Stimulated activated CD4-positive, alpha-beta T cell treated with anti-CD3 and anti-CD28 coated beads, Interleukin-15, amount 100 ng/mL, for 24 hours (primary cell): ENCODE data around the gene EPN2.

ENCODE experiments used
- DNase-seq: peaks from one replicate; pipeline ENCODE4 v3.0.0-alpha.2; 2020

Gene EPN2

DNA sequence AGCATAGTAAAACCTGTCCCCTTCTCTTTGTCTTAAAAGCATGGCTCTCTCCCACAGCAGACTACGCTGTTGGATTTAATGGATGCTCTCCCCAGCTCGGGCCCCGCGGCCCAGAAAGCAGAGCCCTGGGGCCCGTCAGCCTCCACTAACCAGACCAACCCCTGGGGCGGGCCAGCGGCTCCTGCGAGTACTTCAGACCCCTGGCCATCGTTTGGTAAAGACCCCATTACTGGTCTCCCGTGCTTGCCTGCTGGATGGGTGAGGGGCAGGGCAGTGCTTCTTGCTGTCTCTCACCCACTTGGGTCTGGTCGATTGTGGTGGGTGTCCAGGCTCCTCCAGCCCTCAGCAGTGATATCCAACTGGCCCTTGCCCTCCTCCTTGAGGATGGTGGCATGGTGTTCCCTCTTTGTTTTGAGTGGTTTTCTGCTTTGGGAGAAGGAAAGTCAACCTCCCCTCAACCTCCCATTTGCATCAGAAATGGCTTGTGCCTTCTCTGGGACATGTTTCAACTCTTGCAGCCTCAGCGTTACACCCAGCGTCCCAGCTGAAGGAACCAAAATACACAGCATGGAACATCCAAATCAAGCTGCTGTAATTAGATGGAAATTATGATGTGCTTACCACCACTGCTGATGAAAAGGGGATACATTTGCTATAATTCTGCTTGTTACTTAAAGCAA lies 76.0 kb downstream of the EPN2 start:
- DNase-seq = no peak

DNA sequence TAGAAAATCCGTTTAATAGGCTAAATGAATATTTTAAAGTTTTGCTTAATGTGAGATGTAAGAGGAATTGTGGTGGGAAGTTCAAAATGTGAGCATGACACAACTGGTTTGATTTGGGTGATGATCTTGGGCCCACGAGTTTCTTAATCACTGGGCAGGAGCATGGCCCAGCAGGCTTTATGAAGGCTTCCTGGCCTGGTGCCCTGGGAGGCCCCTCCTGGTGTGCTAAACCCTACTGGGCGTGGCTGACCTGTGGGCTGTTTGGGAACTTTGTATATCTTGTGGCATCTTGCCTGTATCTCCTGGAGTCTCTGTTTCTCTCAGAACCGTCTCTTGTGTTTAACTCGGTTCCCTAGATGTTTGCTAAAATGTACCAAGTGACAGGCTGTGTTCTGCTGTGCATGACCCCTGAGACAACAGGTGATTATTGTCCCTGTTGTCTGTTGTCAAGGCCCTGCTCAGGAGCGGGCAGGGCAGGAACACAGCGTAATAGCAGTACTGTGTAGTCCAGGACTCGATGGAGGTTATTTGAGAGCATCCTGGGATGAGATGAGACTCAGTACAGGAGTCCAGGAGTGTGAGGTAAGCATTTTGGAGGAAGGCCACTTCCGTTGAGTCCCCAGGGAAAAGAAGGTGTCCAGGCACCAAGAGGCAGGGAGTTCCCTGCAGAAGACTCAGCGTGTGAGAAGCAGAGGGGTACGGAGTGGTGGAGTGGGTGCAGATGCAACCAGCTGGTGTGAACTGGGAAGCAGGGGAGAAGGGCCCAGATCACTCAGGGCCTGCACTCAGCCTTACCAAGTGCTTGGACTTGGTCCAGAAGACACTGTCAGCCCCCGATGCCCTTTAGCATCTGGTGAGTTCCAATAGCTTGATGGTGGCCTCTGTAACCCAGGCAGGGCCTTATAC lies 76.8 kb downstream of the EPN2 start:
- DNase-seq = no peak

- no peak for DNase-seq
Measured at GRCh38 chr17:19315104-19315503, 77.9 kb downstream of the EPN2 start.

DNA sequence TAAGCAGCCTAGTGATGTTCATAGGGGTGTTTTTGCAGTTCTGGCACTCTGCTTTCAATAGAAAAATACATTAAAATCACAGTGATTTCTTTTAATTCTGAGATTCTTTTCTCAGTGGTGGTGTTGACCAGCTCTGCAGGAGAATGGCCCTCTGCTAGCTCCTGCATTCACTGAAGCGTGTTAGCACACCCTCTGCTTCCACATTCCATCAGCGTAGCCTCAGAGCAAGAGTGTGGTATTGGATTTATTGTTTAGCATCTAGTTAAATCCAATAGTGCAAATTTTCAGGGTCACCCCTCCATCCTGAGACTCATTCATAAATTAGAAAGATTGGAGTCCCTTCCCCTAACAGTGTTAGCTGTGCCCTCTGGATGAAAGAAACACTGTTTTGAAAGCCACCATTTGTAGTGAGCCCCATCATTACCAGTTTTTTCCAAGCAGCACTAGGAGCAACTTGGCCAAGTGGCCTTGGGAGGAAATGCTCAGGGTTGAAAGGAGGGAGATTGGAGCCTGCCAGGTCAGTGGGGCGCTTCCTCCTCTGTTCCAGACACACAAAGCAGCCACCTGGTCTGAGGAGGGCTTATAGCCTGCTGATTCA lies 79.7 kb downstream of the EPN2 start:
- DNase-seq = no peak

GRCh38 chr17:19317359-19318095 lies 80.4 kb downstream of the EPN2 start:
- no peak for DNase-seq

DNA sequence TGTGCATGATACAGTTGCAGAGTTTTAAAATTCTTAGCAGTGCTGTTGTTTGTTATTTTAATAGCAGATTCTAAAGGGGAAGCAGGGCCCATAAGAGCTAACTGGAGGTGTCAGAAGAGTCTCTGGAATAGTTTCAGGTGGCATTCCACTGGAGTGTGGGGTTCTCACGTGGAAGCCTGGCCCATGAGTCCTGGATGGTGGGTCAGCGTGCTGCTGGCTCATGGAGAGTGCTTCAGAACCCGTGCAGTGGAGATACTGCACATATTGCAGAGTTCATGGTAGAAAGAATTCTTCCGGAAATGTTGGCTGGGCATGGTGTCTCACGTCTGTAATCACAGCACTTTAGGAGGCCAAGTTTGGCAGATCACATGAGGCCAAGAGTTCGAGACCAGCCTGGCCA lies 81.4 kb downstream of the EPN2 start:
- no peak for DNase-seq

GRCh38 chr17:19319771-19320505 lies 82.8 kb downstream of the EPN2 start:
- DNase-seq = no peak

- no peak for DNase-seq
Measured at GRCh38 chr17:19320876-19321275, 83.7 kb downstream of the EPN2 start.

- DNase-seq = no peak
Measured at GRCh38 chr17:19321481-19322128, 84.4 kb downstream of the EPN2 start.

GRCh38 chr17:19322129-19322505 lies 85.0 kb downstream of the EPN2 start:
- no peak for DNase-seq

- no peak for DNase-seq
Measured at GRCh38 chr17:19322861-19323260, 85.7 kb downstream of the EPN2 start.

- DNase-seq = no peak
Measured at GRCh38 chr17:19325542-19325941, 88.4 kb downstream of the EPN2 start.

DNA sequence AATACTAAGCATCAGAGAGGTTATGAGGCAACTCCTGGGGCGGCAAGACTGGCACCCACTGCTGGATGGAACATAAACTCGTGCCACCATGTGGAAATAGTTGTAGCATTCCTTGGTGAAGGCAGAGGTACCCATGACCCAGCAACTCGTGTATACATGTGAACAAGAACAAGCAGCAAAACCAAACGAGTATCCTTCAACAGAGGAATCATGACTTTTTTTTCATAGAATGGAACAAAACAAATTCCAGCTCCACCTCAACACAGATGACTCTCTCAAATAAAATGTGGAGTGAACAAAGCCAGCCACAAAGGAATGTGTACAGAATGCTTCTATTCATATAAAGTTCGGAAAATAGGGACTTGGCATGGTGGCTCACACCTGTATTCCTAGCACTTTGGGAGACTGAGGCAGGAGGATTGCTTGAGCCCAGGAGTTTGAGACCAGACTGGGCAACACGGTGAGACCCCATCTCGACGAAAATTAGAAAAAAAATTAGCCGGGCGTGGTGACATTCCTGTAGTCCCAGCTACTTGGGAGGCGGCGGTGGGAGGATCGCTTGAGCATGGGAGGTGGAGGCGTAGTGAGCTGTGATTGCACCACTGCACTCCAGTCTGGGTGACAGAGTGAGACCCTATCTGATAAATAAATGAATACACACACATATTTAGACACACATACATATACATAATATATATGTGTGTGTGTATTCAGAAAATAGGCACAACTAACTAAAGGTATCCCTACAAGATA lies 90.0 kb downstream of the EPN2 start:
- DNase-seq = no peak

- DNase-seq = no peak
Measured at GRCh38 chr17:19328441-19329061, 91.4 kb downstream of the EPN2 start.

GRCh38 chr17:19329136-19329535 lies 92.0 kb downstream of the EPN2 start:
- no peak for DNase-seq

DNA sequence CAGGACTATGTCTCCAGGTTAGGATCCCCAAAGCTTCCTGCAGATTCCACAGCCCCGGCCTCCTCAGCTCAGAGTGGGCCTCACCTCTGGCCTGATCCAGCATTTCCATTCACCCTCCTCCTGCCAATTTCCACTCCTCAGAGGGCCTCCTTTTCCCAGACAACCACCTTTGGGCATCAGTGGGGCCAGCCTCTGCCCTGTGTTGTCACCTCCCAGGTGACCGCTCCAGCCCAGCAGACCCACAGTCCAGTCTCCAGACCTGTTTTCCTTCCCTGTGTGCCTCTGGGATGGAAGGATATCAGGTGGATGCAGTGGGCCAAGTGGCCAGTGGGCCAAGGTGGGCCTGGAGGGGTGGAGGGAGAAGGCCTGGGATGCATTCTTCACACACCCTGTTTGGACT lies 92.7 kb downstream of the EPN2 start:
- no peak for DNase-seq

DNA sequence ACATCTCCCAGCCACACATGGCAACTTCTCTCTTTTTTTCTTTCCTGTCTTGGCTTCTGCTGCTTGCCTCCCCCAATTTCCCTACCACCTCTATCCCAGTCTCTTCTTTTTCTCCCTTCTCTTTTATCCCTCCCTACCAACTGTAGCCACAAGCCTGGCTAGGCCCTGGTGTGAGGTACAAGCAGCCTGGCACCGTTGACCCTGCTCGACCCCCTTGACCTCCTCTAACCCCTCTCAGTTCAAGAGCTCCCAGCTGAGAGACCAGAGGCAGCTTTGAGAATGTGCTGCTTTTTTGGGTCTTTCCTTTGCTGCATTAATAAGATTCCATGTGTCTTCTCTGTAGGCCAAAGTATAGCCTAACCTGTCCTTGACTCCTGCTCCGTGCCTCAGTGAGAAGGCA lies 93.1 kb downstream of the EPN2 start:
- no peak for DNase-seq

GRCh38 chr17:19331134-19331533 lies 94.0 kb downstream of the EPN2 start:
- DNase-seq = no peak

DNA sequence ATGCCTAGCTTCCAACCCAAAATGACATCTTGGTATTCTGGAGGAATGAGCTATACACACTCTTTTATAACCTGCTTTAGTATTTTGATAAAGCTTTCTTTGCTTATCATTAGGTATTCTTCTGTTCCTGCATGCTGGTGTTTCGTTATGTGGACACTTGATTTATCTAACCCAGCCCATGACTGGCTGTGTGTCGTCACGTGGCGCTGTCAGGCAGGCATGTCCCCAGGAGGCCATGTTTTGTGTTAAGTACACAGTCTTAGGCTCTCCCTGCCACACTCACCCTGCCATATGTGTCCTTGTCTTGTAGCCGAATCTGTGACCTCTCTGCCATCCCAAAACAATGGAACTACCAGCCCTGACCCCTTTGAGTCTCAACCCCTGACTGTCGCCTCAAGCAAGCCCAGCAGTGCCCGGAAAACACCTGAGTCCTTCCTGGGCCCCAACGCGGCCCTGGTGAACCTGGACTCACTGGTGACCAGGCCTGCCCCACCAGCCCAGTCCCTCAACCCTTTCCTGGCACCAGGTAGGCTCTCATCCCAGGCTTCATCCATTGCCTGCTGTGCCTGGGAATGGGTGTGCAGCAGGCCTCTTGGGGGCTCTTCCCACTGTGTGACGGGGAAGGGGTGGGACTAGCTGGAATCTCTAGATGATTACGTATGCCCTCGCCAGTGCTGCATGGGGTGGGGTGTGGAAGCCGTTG lies 94.5 kb downstream of the EPN2 start:
- no peak for DNase-seq
